Fibroblast of lung (primary cell): ENCODE measurements around the gene MCIDAS. TPM values are rescaled to one million over a fixed set of nuclear protein-coding genes. Genes with fewer than 3 reads are reported as not detected.

Source experiments
- DNase-seq, 2 donors: peaks; one replicate each; pipeline versions ENCODE4 v3.0.0 to v3.0.0-alpha.2; 2010; ENCODE audit warnings: low read depth in 2 of 2
- H2AFZ ChIP-seq: 2 replicates; pipeline ENCODE4 v1.5.1; 2012; ENCODE audit warnings: low read length, control low read depth, inconsistent platforms
- H3K27ac ChIP-seq: 2 replicates; pipeline ENCODE4 v1.5.1; 2011; ENCODE audit warnings: low read length, control low read depth; ENCODE audit not compliant: insufficient read depth
- H3K27me3 ChIP-seq: 2 replicates; pipeline ENCODE4 v1.5.1; 2011; ENCODE audit warnings: mild to moderate bottlenecking, low read length; ENCODE audit not compliant: control insufficient read depth, insufficient read depth
- H3K36me3 ChIP-seq: 2 replicates; pipeline ENCODE4 v1.5.1; 2011; ENCODE audit warnings: low read length; ENCODE audit not compliant: control insufficient read depth, insufficient read depth
- H3K4me1 ChIP-seq: 2 replicates; pipeline ENCODE4 v1.5.1; 2011; ENCODE audit warnings: low read length; ENCODE audit not compliant: control insufficient read depth, insufficient read depth; ENCODE audit errors: extremely low read depth
- H3K4me2 ChIP-seq: 2 replicates; pipeline ENCODE4 v1.5.1; 2011; ENCODE audit warnings: low read length, control low read depth; ENCODE audit not compliant: insufficient read depth; ENCODE audit errors: extremely low read depth
- H3K4me3 ChIP-seq, 4 experiments: fragments of 200-600 bp in 1 of 4; sonication (generic) in 1 of 4; replicated peaks in 1 of 4; 2 replicates each; pipeline ENCODE4 v1.5.1; 2011 to 2016; ENCODE audit warnings: low read length in 4 of 4, low read depth in 3 of 4, mild to moderate bottlenecking in 3 of 4, control low read depth in 2 of 4, inconsistent platforms in 1 of 4, mixed read lengths in 1 of 4; ENCODE audit not compliant: insufficient read depth in 1 of 4; ENCODE audit errors: control extremely low read depth in 1 of 4
- H3K79me2 ChIP-seq: 2 replicates; pipeline ENCODE4 v1.5.1; 2012; ENCODE audit warnings: mild to moderate bottlenecking, low read length, inconsistent platforms; ENCODE audit not compliant: control insufficient read depth, insufficient read depth
- H3K9ac ChIP-seq: 2 replicates; pipeline ENCODE4 v1.5.1; 2011; ENCODE audit warnings: mild to moderate bottlenecking, low read length, control low read depth; ENCODE audit not compliant: insufficient read depth
- H3K9me3 ChIP-seq: 2 replicates; pipeline ENCODE4 v1.5.1; 2012; ENCODE audit warnings: low read depth, low read length; ENCODE audit not compliant: control insufficient read depth, insufficient read depth
- H4K20me1 ChIP-seq: 2 replicates; pipeline ENCODE4 v1.5.1; 2011; ENCODE audit warnings: low read length; ENCODE audit not compliant: control insufficient read depth, insufficient read depth; ENCODE audit errors: extremely low read depth
- CTCF ChIP-seq, 2 donors: IDR thresholded peaks in 1 of 2; conservative IDR thresholded peaks in 1 of 2; 1 replicate in 1 of 2; 2 replicates in 1 of 2; pipeline ENCODE4 v1.5.1; 2011 to 2012; ENCODE audit warnings: low read length in 2 of 2, control low read depth in 1 of 2, inconsistent platforms in 1 of 2, low read depth in 1 of 2, mild to moderate bottlenecking in 1 of 2
- EZH2 ChIP-seq: IDR thresholded peaks from 2 replicates; pipeline ENCODE4 v1.5.1; 2012; ENCODE audit warnings: low read length, control low read depth, mild to moderate bottlenecking; ENCODE audit errors: missing control alignments
- polyA plus RNA-seq, 2 donors: library from polyadenylated mRNA; depleted of rRNA in 1 of 2; stranded (reverse) in 1 of 2; unstranded in 1 of 2; fragments of >200 nt; gene quantifications; 2 replicates each; pipeline ENCODE4 v1.2.1, GENCODE V29; 2011 to 2012; ENCODE audit warnings: missing spikeins in 1 of 2
- total RNA-seq: library from RNA; depleted of rRNA; stranded (reverse); fragments of >200 nt; gene quantifications from 2 replicates; pipeline ENCODE4 v1.2.1, GENCODE V29; 2014

Gene MCIDAS
- total and polyA plus RNA-seq, 2 donors (not counting 1 experiment from before 2014, with no cell fraction given) = not detected

GRCh38 chr5:55230086-55230629 is 3.0 kb upstream of the MCIDAS start:
- no peak overlapping the region for H3K27ac ChIP-seq
- peaks cover 2% of the 10 kb centered on the region for H3K4me1 ChIP-seq
- no peaks in the 10 kb centered on the region for H3K9me3 ChIP-seq
- H3K4me2 ChIP-seq = no peak overlapping the region
- H3K79me2 ChIP-seq = no peaks in the 10 kb centered on the region
- H2AFZ ChIP-seq = no peak overlapping the region
- peaks cover 80% of the 10 kb centered on the region for H3K27me3 ChIP-seq
- DNase-seq = no peak
- H3K4me3 ChIP-seq = no peak overlapping the region
- H4K20me1 ChIP-seq = no peaks in the 10 kb centered on the region
- H3K36me3 ChIP-seq = no peaks in the 10 kb centered on the region
- no peak overlapping the region for H3K9ac ChIP-seq
- no peak for TF ChIP-seq EZH2
- no peak for TF ChIP-seq CTCF (conservative IDR thresholded peaks at IDR 0.05 in 1 of 2, IDR thresholded peaks at IDR 0.05 in 1 of 2; ENCODE audit: low read depth in 1 of 2, low read length in 2 of 2)

GRCh38 chr5:55227664-55228430 is 732 bp upstream of the MCIDAS start:
- Histone ChIP-seq H3K9ac (no peak overlapping the region), H3K27ac (no peak overlapping the region), H3K27me3 (peaks cover 94% of the 10 kb centered on the region), H3K79me2 (no peaks in the 10 kb centered on the region), H3K4me1 (peaks cover 2% of the 10 kb centered on the region), H4K20me1 (no peaks in the 10 kb centered on the region), H3K4me3 (peak overlapping the region in 3 of 4 experiments; percentile 12 to 44 (median 17)), H3K4me2 (peak overlapping the region; percentile 62), H3K36me3 (no peaks in the 10 kb centered on the region), H2AFZ (no peak overlapping the region), H3K9me3 (no peaks in the 10 kb centered on the region)
- TF ChIP-seq CTCF (conservative IDR thresholded peaks at IDR 0.05 in 1 of 2, IDR thresholded peaks at IDR 0.05 in 1 of 2; ENCODE audit: low read depth in 1 of 2, low read length in 2 of 2) (no peak), EZH2 (peak; percentile 72)
- no peak for DNase-seq

DNA sequence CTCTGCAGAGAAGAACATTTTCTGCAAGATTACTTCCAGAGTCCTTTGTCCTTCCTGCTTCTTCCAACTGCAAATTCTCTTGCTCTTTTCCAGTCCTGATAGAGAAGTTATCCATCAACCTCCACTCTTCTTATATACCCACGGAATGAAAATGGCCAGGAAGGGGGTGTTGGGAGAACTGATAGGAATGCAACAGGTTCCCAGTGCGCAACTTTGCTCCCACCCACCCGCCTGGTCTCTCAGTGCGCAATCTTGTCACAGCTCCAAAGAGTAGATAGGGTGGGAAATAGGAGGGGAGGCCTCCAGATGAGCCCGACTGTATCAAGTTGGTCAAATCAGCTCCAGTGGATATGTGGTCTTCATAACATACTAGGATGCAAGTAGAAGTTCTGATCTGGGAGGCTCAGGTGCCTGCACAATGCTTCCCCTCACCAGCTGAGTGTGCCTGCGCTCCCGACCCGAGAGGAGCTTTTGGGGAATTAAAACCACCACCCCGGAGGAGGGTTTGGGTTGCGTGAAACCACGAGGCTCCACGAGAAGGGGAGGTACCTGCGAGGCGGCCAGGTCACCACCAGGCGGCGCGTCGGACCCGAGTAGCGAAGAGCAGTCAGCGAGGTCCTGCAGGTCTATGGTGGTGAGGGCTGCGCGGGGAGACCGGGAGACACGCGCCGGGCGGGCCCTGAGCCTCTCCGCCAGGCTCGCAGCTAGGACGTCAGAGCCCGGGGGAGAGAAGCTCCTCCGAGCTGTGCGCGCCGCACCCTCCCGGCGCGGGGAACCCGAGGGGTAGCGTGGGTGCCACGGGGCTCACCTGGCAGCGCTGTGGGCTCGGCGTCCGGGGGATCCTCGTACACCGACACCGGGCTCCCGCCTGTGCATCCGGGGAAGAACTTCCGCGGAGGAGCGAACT is 835 bp downstream of the MCIDAS start:
- Histone ChIP-seq H3K79me2 (no peaks in the 10 kb centered on the region), H2AFZ (no peak overlapping the region), H3K27ac (no peak overlapping the region), H3K27me3 (peaks cover 91% of the 10 kb centered on the region), H4K20me1 (no peaks in the 10 kb centered on the region), H3K36me3 (no peaks in the 10 kb centered on the region), H3K9ac (no peak overlapping the region), H3K9me3 (no peaks in the 10 kb centered on the region), H3K4me1 (no peaks in the 10 kb centered on the region), H3K4me2 (peak overlapping the region; percentile 8), H3K4me3 (peak overlapping the region in 1 of 4 experiments; percentile 17)
- TF ChIP-seq EZH2 (no peak), CTCF (conservative IDR thresholded peaks at IDR 0.05 in 1 of 2, IDR thresholded peaks at IDR 0.05 in 1 of 2; ENCODE audit: low read depth in 1 of 2, low read length in 2 of 2) (peak; percentile 32 to 50)
- DNase-seq = peak in 1 of 2 donors; percentile 37
